Measurements from ENCODE around the gene TNK2.

DNA sequence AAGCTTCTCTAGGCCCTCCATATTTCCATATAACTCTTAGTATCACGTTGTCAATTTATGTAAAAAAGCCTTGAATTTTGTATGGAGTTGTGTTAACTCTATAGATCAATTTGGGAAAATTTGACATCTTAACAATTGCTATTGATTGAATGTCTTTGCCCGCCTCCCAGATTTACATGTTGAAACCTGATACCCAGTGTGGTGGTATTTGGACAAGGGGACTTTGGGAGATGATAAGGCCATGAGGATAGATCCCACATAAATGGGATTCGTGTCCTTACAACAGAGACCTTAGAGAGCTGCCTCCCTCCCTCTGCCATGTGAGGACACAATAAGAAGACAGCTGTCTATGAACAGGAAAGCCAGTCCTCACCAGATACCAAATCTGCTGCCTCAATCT is 21.1 kb upstream of the TNK2 start:
- TF ChIP-seq, protein P1, sequence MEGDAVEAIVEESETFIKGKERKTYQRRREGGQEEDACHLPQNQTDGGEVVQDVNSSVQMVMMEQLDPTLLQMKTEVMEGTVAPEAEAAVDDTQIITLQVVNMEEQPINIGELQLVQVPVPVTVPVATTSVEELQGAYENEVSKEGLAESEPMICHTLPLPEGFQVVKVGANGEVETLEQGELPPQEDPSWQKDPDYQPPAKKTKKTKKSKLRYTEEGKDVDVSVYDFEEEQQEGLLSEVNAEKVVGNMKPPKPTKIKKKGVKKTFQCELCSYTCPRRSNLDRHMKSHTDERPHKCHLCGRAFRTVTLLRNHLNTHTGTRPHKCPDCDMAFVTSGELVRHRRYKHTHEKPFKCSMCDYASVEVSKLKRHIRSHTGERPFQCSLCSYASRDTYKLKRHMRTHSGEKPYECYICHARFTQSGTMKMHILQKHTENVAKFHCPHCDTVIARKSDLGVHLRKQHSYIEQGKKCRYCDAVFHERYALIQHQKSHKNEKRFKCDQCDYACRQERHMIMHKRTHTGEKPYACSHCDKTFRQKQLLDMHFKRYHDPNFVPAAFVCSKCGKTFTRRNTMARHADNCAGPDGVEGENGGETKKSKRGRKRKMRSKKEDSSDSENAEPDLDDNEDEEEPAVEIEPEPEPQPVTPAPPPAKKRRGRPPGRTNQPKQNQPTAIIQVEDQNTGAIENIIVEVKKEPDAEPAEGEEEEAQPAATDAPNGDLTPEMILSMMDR (IDR thresholded peaks at IDR 0.05), result no peak
- TF ChIP-seq POLR2A (IDR thresholded peaks at IDR 0.05), result no peak
